HepG2 (cell line): ENCODE data around the gene SEPTIN3. TPM values are rescaled to one million over a fixed set of nuclear protein-coding genes. Genes with fewer than 3 reads are reported as not detected.

Source experiments
- ADNP ChIP-seq: sonication (generic); formaldehyde crosslinking; IDR thresholded peaks from 2 replicates; pipeline ENCODE4 v1.4.0; 2020; ENCODE audit warnings: missing genetic modification reagents
- ATF7-NPFF ChIP-seq: sonication (generic); formaldehyde crosslinking; IDR thresholded peaks from 2 replicates; pipeline ENCODE4 v1.8.1; 2023; ENCODE audit warnings: mild to moderate bottlenecking, low read depth, missing genetic modification reagents, moderate library complexity
- EED ChIP-seq: sonication (generic); formaldehyde crosslinking; IDR thresholded peaks from 2 replicates; pipeline ENCODE4 v1.5.0; 2020; ENCODE audit warnings: mild to moderate bottlenecking, missing genetic modification reagents
- GPN1 ChIP-seq: sonication (generic); formaldehyde crosslinking; IDR thresholded peaks from 2 replicates; pipeline ENCODE4 v1.5.1; 2020; ENCODE audit warnings: missing genetic modification reagents, borderline replicate concordance
- HHEX ChIP-seq: IDR thresholded peaks from 2 replicates; pipeline ENCODE4 v1.6.1; 2016; ENCODE audit warnings: control low read depth
- HOXA5 ChIP-seq: sonication (generic); formaldehyde crosslinking; IDR thresholded peaks from 2 replicates; pipeline ENCODE4 v1.4.0; 2020; ENCODE audit warnings: missing genetic modification reagents
- NFE2L2 ChIP-seq: fragments of 150-350 bp; IDR thresholded peaks from 2 replicates; pipeline ENCODE4 v1.6.1; 2014; ENCODE audit warnings: low read length
- NR2F2 ChIP-seq: IDR thresholded peaks from 2 replicates; pipeline ENCODE4 v1.6.1; 2012; ENCODE audit warnings: low read depth, inconsistent platforms, borderline replicate concordance
- PATZ1 ChIP-seq: sonication (generic); formaldehyde crosslinking; IDR thresholded peaks from 2 replicates; pipeline ENCODE4 v1.4.0; 2020; ENCODE audit warnings: missing genetic modification reagents
- REL ChIP-seq: sonication (generic); formaldehyde crosslinking; conservative IDR thresholded peaks from 2 replicates; pipeline ENCODE4 v1.8.0; 2022; ENCODE audit warnings: mild to moderate bottlenecking, missing genetic modification reagents, moderate library complexity
- REPIN1 ChIP-seq: sonication (generic); formaldehyde crosslinking; IDR thresholded peaks from 2 replicates; pipeline ENCODE4 v1.8.0; 2022; ENCODE audit warnings: missing genetic modification reagents, low read depth, mild to moderate bottlenecking, borderline replicate concordance
- RXRB ChIP-seq: IDR thresholded peaks from 2 replicates; pipeline ENCODE4 v1.6.1; 2016; ENCODE audit warnings: borderline replicate concordance, missing genetic modification reagents, missing compliant biosample characterization
- ZFP1 ChIP-seq: IDR thresholded peaks from 2 replicates; pipeline ENCODE4 v1.6.1; 2016
- ZNF232 ChIP-seq: sonication (generic); formaldehyde crosslinking; IDR thresholded peaks from 2 replicates; pipeline ENCODE4 v1.4.0; 2020; ENCODE audit warnings: missing genetic modification reagents, borderline replicate concordance
- ZNF407 ChIP-seq: sonication (generic); formaldehyde crosslinking; IDR thresholded peaks from one replicate; pipeline ENCODE4 v1.5.1; 2020; ENCODE audit warnings: mild to moderate bottlenecking, missing genetic modification reagents; ENCODE audit errors: not compliant biosample characterization
- ZNF605 ChIP-seq: sonication (generic); formaldehyde crosslinking; IDR thresholded peaks from 2 replicates; pipeline ENCODE4 v1.8.0; 2022; ENCODE audit warnings: mild to moderate bottlenecking, missing genetic modification reagents
- ZNF691 ChIP-seq: sonication (generic); formaldehyde crosslinking; IDR thresholded peaks from 2 replicates; pipeline ENCODE4 v1.4.0; 2020; ENCODE audit warnings: missing genetic modification reagents, low read depth, mild to moderate bottlenecking, borderline replicate concordance
- ZNF841 ChIP-seq: sonication (generic); formaldehyde crosslinking; IDR thresholded peaks from 2 replicates; pipeline ENCODE4 v1.8.1; 2023; ENCODE audit warnings: missing genetic modification reagents, borderline replicate concordance
- ZNF891 ChIP-seq: sonication (generic); formaldehyde crosslinking; IDR thresholded peaks from 2 replicates; pipeline ENCODE4 v1.5.0; 2020; ENCODE audit warnings: mild to moderate bottlenecking, missing genetic modification reagents
- polyA plus RNA-seq, 8 experiments: library from polyadenylated mRNA; depleted of rRNA in 3 of 8; stranded (reverse) in 7 of 8; unstranded in 1 of 8; fragments of >200 nt; fragmentation: Illumina TruSeq in 4 of 8; extraction: Trizol in 4 of 8; gene quantifications; 2 replicates each; pipeline versions ENCODE4 v1.2.1 to v1.2.3, GENCODE V29; 2011 to 2016; ENCODE audit warnings: low read depth in 4 of 8, missing spikeins in 1 of 8, mixed read lengths in 1 of 8; ENCODE audit not compliant: insufficient read depth in 1 of 8
- total RNA-seq, 5 experiments: library from RNA; depleted of rRNA; stranded (reverse); fragments of >200 nt; fragmentation: Illumina TruSeq; extraction: Trizol; gene quantifications; 2 replicates each; pipeline ENCODE4 v1.2.3, GENCODE V29; 2016; ENCODE audit warnings: low read depth in 1 of 5

The SEPTIN3 gene
- total and polyA plus RNA-seq, 2 of the 13 experiments (the other 11 are each of a cell fraction or from before 2014, with no cell fraction given) = 0.04 TPM; not detected in 1

GRCh38 chr22:41946629-41947423, 22.4 kb upstream of the SEPTIN3 start, which contains the start of gene CENPM (continued):
- TF ChIP-seq ZNF691 (CRISPR knock-in tag) (0 out of 2 replicates have a peak, but pooled peaks have one; percentile 54), EED (CRISPR knock-in tag) (no peak), ZNF232 (CRISPR knock-in tag) (peak; percentile 87; the same call in 1 of the 2 replicates), HOXA5 (CRISPR knock-in tag) (peak; percentile 33; the same call in 1 of the 2 replicates), ZNF841 (CRISPR knock-in tag) (no peak), HHEX (no peak), RXRB (CRISPR knock-in tag) (no peak), ZNF407 (peak; percentile 76), REL (CRISPR knock-in tag) (peak; percentile 72; the same call in 1 of the 2 replicates), ZNF605 (CRISPR knock-in tag) (peak; percentile 81; the same call in 1 of the 2 replicates), REPIN1 (peak; percentile 77), ZFP1 (no peak), ADNP (no peak), NFE2L2 (no peak), NR2F2 (no peak), PATZ1 (CRISPR knock-in tag) (no peak), ZNF891 (peak; percentile 78), GPN1 (CRISPR knock-in tag) (no peak), ATF7-NPFF (CRISPR knock-in tag) (peak; percentile 67; the same call in 1 of the 2 replicates)
